Astrocyte of the hippocampus (primary cell): ENCODE results near the gene CEP131.
"Not testable (repeated sequence)": the region's sequence is repeated elsewhere in the genome, so short reads cannot be mapped to it uniquely, and the experiment has no call there.

Experiments used
- DNase-seq: peaks from one replicate; pipeline ENCODE4 v3.0.0; 2011; ENCODE audit warnings: low read depth, low spot score

CEP131 gene

DNA sequence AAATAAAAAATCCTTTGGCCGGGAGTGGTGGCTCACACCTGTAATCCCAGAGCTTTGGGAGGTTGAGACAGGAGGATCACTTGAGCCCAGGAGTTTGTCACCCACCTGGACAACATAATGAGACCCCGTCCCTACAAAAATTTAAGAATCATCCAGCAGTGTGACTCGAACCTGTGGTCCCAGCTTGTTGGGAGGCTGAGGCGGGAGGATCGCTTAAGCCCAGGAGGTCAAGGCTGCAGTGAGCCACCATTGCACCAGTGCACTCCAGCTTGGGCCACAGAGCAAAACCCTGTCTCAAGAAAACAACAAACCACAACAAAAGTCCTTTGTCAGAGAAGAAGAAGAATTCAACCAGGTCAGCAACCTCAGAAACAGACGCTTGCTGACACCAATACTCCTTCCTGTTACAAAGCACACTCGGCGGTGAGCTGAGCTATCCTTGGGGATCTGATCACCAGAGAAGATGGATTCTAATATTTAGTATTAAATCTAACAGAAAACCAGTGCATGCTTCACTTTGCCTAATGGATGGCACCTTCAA is 70.4 kb downstream of the CEP131 start:
- DNase-seq, result no peak

DNA sequence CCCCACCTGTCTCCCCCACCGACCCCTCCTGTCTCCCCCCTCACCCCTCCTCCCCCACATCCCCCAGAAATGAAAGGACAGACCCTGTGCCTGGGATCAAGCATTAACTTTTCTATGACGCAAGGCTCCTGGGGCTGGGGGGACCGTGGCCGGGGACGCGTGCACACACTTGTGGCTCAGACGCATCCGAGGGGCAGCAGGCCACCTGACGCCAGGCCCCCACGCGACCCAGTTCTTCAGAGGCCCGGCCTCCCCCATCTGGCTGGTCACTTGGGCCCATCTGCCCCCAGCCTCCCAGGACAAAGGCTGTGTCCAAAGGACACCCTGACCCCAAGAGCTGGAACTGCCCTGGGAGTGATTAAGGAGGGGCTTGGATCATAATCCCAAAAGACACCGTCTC is 71.5 kb downstream of the CEP131 start:
- DNase-seq, result no peak

DNA sequence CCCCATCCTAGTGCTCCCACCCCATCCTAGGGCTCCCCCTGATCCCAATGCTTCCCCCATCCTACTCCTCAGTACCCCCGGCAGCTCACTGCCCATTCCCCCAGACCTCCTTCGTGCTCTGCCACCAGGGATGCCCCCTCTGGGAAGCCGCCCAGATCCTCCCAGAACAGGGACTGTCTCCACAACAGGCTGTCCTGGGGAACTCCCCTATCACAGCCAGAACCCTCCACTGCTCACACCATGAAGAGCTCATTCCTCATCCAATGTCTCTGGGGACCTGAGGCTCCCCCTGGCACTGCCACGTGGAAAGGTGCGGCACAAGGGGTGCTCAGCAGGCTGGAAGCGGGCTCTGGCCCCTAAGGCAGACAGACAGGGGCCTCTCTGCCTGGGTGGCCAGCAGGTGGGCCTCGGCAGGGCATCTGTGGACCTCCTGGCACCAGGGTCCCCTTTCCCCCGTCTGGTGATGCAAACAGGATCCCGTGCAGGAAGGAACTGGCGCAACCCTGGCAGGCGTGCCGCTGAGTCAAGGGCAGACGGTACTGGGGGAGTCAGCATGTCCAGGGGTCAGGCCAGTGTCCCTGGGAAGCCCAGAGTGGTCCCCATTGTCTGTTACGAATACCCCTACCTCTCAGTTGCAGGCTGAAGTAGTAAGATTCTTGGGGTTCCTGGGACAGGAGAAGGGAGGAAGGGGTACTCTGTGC is 72.2 kb downstream of the CEP131 start:
- DNase-seq, result no peak

DNA sequence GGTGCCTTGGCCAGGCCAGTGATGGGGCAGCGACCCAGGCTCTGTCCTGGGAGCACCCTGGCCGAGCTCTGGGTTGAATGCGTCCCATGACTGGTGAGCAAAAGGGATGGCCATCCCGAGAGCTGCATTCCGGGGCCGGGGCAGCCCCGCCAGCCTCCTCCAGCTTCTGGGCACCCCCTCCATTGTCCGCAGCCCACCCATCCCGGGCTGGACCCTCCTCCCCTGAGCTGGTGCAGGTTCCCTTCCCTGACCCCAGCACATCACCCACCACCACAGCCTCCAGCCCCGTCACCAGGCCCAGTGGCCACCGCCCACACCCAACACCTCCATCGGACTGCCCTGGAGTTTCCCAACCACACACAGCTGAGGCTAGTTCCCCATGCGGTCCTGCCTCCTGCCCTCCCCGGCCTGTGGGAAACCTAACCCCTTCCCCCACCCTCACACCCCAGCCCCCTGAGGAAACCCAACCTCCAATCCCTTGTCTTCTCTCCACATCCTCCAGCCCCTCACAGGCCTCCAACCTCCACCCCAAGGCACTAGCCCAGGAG is 73.7 kb downstream of the CEP131 start:
- no peak for DNase-seq

DNA sequence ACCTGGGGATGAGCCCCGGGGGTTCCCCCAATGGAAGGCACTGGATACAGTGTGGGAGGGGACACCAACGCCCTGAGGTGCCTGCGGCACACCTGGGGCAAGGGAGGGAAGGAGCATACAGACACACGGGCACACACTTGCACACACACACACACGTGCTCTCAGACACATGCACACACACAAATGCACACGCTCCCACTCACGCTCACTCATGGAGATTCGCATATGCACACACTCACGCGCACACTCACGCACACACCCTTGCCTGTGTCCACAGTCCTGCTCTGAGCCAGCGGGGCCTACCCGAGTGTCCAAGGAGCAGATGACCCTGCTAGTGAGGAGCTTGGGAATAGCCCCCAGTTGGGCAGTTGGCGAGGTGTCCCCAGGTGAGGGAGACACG is 74.2 kb downstream of the CEP131 start:
- DNase-seq, result no peak

DNA sequence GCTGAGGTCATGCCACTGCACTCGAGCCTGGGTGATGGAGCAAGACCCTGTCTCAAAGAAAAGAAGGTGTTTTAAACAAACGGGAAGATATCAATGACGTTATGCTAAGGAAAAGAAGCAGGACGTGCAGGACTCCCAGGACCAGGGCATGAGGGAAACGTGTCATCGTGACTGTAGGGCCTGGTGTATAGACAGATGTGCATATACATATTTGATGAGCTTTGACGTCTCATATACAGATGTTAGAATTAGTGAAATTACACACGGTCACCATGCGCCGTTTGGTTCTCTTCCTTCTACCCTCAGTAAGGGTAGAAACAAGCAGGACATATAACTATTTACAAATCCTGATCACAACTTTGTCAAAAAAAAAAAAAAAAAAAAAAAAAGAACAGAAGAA is 75.1 kb downstream of the CEP131 start:
- no peak for DNase-seq

DNA sequence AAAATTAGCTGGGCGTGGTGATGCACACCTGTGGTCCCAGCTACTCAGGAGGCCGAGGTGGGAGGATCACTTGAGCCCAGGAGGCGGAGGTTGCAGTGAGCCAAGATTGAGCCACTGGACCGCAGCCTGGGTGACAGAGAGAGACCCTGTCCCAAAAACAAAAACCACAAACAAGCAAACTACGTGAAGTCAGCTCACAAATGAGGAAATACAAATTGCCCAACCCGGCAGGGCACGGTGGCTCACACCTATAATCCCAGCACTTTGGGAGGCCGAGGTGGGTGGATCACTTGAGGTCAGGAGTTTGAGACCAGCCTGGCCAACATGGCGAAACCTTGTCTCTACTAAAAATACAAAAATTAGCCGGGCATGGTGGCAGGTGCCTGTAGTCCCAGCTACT is 76.6 kb downstream of the CEP131 start:
- DNase-seq, result not testable (repeated sequence)

DNA sequence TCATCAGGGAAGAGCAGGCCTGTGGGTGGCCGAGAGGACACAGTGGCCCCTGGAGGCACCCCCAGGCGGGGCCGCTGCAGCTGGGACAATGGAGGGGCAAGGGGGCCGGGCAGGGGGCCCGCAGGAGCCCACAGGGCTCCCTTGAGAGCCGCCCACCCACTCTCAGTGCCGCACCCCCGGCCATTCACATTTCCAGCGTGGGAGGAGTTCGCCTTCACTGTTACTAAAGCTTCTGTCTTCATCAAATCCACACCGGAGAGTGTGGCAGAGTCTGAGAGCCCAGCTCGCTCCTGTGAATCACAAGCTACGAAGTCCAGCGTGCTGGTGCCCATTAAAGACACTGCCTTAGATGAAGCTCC is 78.4 kb downstream of the CEP131 start:
- no peak for DNase-seq

DNA sequence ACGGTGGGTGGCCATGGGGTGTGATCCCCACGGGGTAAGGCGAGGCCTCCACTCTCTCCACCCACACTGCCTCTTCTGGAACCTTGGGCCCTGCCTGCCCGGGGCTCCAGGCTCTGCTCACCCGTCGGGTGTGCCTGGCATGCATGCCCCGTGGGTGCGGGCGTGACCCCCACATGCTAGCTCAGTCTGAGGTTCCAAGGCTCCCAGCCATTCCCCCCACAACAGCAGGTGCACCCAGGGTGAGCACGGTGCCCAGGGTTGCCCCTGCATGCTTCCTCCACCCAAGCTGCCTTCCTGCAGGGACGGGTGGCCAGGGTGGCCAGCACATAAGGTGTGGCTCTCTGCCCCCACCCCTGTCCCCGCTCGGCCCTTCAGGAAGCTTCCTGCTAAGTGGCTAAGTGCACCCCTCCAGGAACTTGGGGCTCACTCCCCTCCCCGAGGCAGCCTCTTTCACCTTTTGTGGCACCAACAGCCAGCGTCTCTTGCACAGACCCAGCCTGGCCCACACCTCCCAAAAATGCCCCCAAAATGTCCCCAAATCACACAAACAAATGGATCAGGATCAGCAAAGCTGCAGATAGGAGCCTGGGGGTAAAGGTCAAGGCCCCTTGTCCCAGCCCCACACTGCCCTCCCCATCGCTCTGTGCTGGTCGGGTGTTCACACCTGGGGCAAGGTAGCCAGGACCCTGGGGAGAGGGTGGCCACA is 78.9 kb downstream of the CEP131 start:
- DNase-seq, result no peak

DNA sequence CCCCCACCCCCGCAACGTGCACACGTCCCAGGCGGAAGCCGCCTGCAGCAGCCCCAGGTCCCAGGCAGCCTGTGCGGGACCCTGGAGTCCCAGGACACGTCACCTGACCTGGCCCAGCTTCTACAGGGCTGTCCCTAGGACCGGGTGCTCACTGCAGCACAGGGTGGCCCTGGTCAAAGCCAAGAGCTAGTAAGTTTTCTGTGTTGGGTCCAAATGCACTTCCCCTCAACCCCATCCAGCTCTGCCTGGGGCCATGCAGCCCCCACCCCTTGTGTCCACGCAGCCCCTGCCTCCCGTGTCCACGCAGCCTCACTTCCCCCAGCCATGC is 79.6 kb downstream of the CEP131 start:
- DNase-seq, result no peak

DNA sequence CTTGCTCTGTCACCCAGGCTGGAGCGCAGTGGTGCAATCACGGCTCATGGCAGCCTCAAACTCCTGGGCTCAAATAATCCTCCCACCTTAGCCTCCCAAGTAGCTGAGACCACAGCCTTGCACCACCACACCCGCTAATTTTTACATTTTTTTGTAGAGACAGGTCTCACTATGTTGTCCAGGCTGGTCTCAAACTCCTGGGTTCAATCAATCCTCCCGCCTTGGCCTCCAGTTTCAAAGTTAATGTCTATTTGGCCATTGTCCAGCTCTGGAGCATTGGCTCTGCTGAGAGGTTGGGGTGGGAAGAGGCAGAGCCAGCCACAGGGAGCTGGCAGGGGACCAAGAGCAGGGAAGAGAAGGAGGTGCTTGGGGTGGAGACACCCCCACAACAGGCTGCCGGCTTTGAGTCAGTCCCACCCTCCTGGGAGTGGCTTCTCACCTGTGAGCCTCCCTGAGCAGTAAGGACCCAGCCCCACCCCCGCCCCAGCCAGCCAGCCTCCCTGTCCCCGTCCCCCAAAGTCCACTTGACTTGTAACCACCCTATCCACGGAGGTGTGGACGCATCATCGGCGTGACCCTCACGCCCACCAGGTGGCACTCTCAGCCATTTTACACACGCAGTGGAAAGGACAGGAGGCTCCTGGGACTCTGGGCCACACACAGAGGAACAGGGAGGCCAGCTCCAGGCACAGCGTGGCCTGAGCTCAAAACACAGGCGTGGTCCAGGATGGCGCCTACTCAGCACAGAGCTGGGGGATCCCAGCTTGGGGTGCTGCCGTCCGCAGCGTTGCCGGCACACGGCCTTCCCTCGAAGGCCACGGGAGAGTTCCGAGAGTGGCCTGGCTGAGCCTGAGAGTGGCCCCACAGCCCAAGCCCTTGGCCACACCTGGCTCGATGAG is 80.2 kb downstream of the CEP131 start:
- peak; percentile 88 for DNase-seq

DNA sequence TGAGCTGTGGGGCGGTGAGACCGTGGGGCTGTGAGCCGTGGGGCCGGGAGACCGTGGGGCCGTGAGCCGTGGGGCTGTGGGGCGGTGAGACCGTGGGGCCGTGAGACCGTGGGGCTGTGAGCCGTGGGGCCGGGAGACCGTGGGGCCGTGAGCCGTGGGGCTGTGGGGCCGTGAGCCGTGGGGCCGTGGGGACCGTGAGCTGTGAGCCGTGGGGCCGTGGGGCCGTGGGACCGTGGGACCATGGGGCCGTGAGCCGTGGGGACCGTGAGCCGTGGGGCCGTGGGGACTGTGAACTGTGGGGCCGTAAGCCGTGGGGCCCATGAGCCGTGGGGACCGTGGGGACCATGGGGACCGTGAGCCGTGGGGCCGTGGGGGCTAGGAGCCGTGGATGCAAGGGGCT is 82.1 kb downstream of the CEP131 start:
- no peak for DNase-seq

DNA sequence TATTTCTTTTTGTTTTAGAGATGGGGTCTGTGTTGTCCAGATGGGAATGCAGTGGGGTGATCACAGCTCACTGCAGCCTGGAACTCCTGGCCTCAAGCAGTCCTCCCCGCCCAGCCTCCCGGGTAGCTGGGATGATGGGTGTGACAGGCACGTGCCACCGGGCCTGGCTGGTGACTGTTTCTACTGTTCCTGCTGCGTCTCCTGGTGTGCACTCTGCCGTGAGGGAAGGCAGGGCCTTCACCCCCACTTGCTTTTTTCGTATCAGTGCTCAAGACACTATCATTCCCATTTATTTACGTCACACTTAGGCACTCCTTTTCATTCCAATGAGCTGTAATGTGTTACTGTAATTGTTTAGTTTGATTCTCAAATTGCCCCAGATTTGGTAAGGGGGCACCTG is 82.7 kb downstream of the CEP131 start:
- no peak for DNase-seq
